HCT116 (cell line): ENCODE measurements around the gene BMPER. TPM values are rescaled to one million over a fixed set of nuclear protein-coding genes. Genes with fewer than 3 reads are reported as not detected.

Experiments used
- ATAC-seq: fragments of 200-7000 bp; cut with Tn5 transposase; 2 replicates; pipeline ENCODE4 v1.9.1; 2020; ENCODE audit warnings: mild to moderate bottlenecking, moderate library complexity
- BruUV-seq: library from RNA; stranded (reverse); fragments of 400-500 nt; replicated peaks from 2 replicates; lab custom pipeline; 2021; lab: Mats Ljungman, UMichigan
- CTCF ChIA-PET: fragments of 300-600 bp; sonication (Branson Sonifier 250); formaldehyde crosslinking; loops from one replicate; lab custom pipeline; 2021; ENCODE audit warnings: antibody characterized with exemption; lab: Charles Lee
- POLR2A ChIA-PET: fragments of 300-600, 350-600 bp; sonication (Branson Sonifier 250); formaldehyde crosslinking; loops from one replicate; lab custom pipeline; 2021; ENCODE audit warnings: antibody characterized with exemption; lab: Charles Lee
- RAD21 ChIA-PET, 2 experiments: fragments of 300-600 bp; sonication (Branson Sonifier 250); formaldehyde crosslinking; loops; one replicate each; lab custom pipeline; 2023; ENCODE audit warnings: low total read pairs in 2 of 2; ENCODE audit not compliant: uncharacterized antibody in 2 of 2, unreplicated experiment in 2 of 2, low non-redundant PET in 1 of 2; lab: Charles Lee
- DNase-seq: peaks from one replicate; pipeline ENCODE4 v3.0.0-alpha.2; 2010; ENCODE audit warnings: low read depth, low spot score
- H2AFZ ChIP-seq: fragments of 200-600 bp; shearing (Covaris generic), sonication (generic); 2 replicates; pipeline ENCODE4 v1.6.1; 2017; ENCODE audit warnings: low read depth, mixed run types, mixed read lengths, antibody characterized with exemption, low read length; ENCODE audit not compliant: poor library complexity, severe bottlenecking
- H3K27ac ChIP-seq: 2 replicates; pipeline ENCODE4 v1.5.1; 2012; ENCODE audit warnings: low read depth, low read length
- H3K27me3 ChIP-seq: fragments of 200-600 bp; sonication (generic); 2 replicates; pipeline ENCODE4 v1.6.1; 2016; ENCODE audit warnings: mixed run types, low read length, mixed read lengths; ENCODE audit not compliant: insufficient read depth
- H3K36me3 ChIP-seq, 2 experiments: fragments of 200-500 bp in 1 of 2; fragments of 200-600 bp in 1 of 2; sonication (Bioruptor generic) in 1 of 2; sonication (generic) in 1 of 2; 2 replicates each; pipeline versions ENCODE4 v1.5.1 to v1.6.1; 2014 to 2016; ENCODE audit warnings: low read length in 2 of 2, inconsistent platforms in 1 of 2, mixed read lengths in 1 of 2, mixed run types in 1 of 2; ENCODE audit not compliant: insufficient read depth in 2 of 2, control insufficient read depth in 1 of 2
- H3K4me1 ChIP-seq, 2 experiments: fragments of 200-600 bp in 1 of 2; sonication (generic) in 1 of 2; 2 replicates each; pipeline versions ENCODE4 v1.5.1 to v1.6.1; 2012 to 2017; ENCODE audit warnings: low read length in 2 of 2, inconsistent platforms in 1 of 2, mild to moderate bottlenecking in 1 of 2, mixed read lengths in 1 of 2, mixed run types in 1 of 2, moderate library complexity in 1 of 2; ENCODE audit not compliant: insufficient read depth in 2 of 2, control insufficient read depth in 1 of 2
- H3K4me2 ChIP-seq: fragments of 200-600 bp; sonication (generic); 2 replicates; pipeline ENCODE4 v1.6.1; 2017; ENCODE audit warnings: mixed run types, low read length, mixed read lengths
- H3K4me3 ChIP-seq, 2 experiments: fragments of 200-600 bp in 1 of 2; sonication (generic) in 1 of 2; replicated peaks in 1 of 2; 2 replicates each; pipeline ENCODE4 v1.5.1; 2011 to 2016; ENCODE audit warnings: low read length in 2 of 2, control low read depth in 1 of 2, low read depth in 1 of 2, mild to moderate bottlenecking in 1 of 2, mixed read lengths in 1 of 2, mixed run types in 1 of 2
- H3K79me2 ChIP-seq: fragments of 200-600 bp; sonication (generic); 2 replicates; pipeline ENCODE4 v1.6.1; 2017; ENCODE audit warnings: mild to moderate bottlenecking, mixed run types, low read length, moderate library complexity, mixed read lengths; ENCODE audit not compliant: insufficient read depth
- H3K9ac ChIP-seq: fragments of 200-600 bp; sonication (generic); 2 replicates; pipeline ENCODE4 v1.6.1; 2016; ENCODE audit warnings: low read length, mixed read lengths
- H3K9me2 ChIP-seq: fragments of 200-600 bp; sonication (generic), shearing (Covaris generic); 2 replicates; pipeline ENCODE4 v1.6.1; 2017; ENCODE audit warnings: mixed run types, mild to moderate bottlenecking, moderate library complexity; ENCODE audit not compliant: insufficient read depth
- H3K9me3 ChIP-seq, 2 experiments: fragments of 200-500 bp in 1 of 2; fragments of 200-600 bp in 1 of 2; sonication (Bioruptor generic) in 1 of 2; sonication (generic) in 1 of 2; 2 replicates each; pipeline ENCODE4 v1.6.1; 2014 to 2017; ENCODE audit warnings: low read length in 2 of 2, mixed read lengths in 2 of 2, inconsistent platforms in 1 of 2, low read depth in 1 of 2, mild to moderate bottlenecking in 1 of 2, mixed run types in 1 of 2, moderate library complexity in 1 of 2; ENCODE audit not compliant: control insufficient read depth in 1 of 2, insufficient read depth in 1 of 2
- H4K20me1 ChIP-seq: fragments of 200-600 bp; sonication (generic), shearing (Covaris generic); 2 replicates; pipeline ENCODE4 v1.6.1; 2017; ENCODE audit warnings: mixed run types, mild to moderate bottlenecking, moderate library complexity; ENCODE audit not compliant: insufficient read depth
- CBX3 ChIP-seq: IDR thresholded peaks from 2 replicates; pipeline ENCODE4 v1.6.1; 2012; ENCODE audit warnings: low read depth
- EGR1 ChIP-seq: IDR thresholded peaks from 2 replicates; pipeline ENCODE4 v1.6.1; 2012; ENCODE audit warnings: low read depth
- ELF1 ChIP-seq: IDR thresholded peaks from 2 replicates; pipeline ENCODE4 v1.6.1; 2012; ENCODE audit warnings: low read depth, borderline replicate concordance
- EZH2phosphoT487 ChIP-seq: fragments of 200-600 bp; IDR thresholded peaks from 2 replicates; pipeline ENCODE4 v1.6.1; 2018; ENCODE audit warnings: antibody characterized with exemption, borderline replicate concordance
- FOSL1 ChIP-seq: IDR thresholded peaks from 2 replicates; pipeline ENCODE4 v1.6.1; 2012; ENCODE audit warnings: low read depth
- JUND ChIP-seq: IDR thresholded peaks from 2 replicates; pipeline ENCODE4 v1.6.1; 2012
- POLR2A ChIP-seq: IDR thresholded peaks from 2 replicates; pipeline ENCODE4 v1.7.0; 2011; ENCODE audit warnings: borderline replicate concordance; ENCODE audit not compliant: insufficient read depth, insufficient read length; ENCODE audit errors: extremely low read depth
- SIN3A ChIP-seq: IDR thresholded peaks from 2 replicates; pipeline ENCODE4 v1.6.1; 2012; ENCODE audit warnings: low read depth
- SRF ChIP-seq: IDR thresholded peaks from 2 replicates; pipeline ENCODE4 v1.6.1; 2012; ENCODE audit warnings: low read depth
- intact Hi-C: fragments of 100-400 bp; cut with micrococcal nuclease; formaldehyde crosslinking; loops from 2 replicates; pipeline ENCODE4 v1.10.0; 2022
- total RNA-seq: library from RNA; stranded (reverse); gene quantifications from one replicate; pipeline ENCODE4 v1.2.1, GENCODE V29; 2021; ENCODE audit not compliant: unreplicated experiment
- TF ChIP-seq, protein P1 (sequence below): IDR thresholded peaks from 2 replicates; pipeline ENCODE4 v1.6.1; 2011; ENCODE audit warnings: mild to moderate bottlenecking, low read length, moderate library complexity; ENCODE audit not compliant: insufficient replicate concordance; ENCODE audit errors: extremely low read depth

BMPER gene
- total RNA-seq, 1 experiment from 2014 or later: not detected

DNA sequence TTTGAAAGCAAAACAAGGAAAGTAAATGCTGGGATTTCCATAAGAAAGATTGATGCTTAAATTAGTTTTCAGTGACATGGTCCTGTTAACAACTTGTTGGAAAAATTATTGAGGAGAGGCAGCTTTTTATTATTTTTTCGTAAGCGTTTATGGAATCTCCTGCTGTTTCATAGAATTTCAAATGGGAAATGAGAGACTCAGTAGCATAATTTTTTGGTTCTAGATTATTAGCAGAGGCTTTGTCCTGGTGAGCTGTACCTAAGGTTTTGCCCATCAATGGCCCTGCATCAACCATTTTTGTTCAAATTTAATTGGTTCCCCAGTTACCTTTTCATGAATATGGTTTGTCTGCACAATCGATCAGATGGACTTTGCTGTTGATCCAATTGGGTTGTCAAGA lies 205.7 kb downstream of the BMPER start:
- H3K9me2 ChIP-seq: no peaks in the 10 kb centered on the region
- H3K4me3 ChIP-seq: no peak overlapping the region
- CTCF ChIA-PET: no interaction called here
- POLR2A ChIA-PET: no interaction called here
- no peak overlapping the region for H3K9ac ChIP-seq
- RAD21 ChIA-PET: no interaction called here
- no TSS peak for BruUV-seq
- H3K79me2 ChIP-seq: no peaks in the 10 kb centered on the region
- H4K20me1 ChIP-seq: no peaks in the 10 kb centered on the region
- H3K27ac ChIP-seq: no peak overlapping the region
- H3K9me3 ChIP-seq: no peaks in the 10 kb centered on the region
- no peaks in the 10 kb centered on the region for H3K27me3 ChIP-seq
- no peaks in the 10 kb centered on the region for H3K36me3 ChIP-seq
- H3K4me2 ChIP-seq: no peak overlapping the region
- intact Hi-C loops: no loop called here
- no peaks in the 10 kb centered on the region for H3K4me1 ChIP-seq
- TF ChIP-seq, protein P1, sequence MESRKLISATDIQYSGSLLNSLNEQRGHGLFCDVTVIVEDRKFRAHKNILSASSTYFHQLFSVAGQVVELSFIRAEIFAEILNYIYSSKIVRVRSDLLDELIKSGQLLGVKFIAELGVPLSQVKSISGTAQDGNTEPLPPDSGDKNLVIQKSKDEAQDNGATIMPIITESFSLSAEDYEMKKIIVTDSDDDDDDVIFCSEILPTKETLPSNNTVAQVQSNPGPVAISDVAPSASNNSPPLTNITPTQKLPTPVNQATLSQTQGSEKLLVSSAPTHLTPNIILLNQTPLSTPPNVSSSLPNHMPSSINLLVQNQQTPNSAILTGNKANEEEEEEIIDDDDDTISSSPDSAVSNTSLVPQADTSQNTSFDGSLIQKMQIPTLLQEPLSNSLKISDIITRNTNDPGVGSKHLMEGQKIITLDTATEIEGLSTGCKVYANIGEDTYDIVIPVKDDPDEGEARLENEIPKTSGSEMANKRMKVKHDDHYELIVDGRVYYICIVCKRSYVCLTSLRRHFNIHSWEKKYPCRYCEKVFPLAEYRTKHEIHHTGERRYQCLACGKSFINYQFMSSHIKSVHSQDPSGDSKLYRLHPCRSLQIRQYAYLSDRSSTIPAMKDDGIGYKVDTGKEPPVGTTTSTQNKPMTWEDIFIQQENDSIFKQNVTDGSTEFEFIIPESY: no peak
- TF ChIP-seq CBX3 (no peak), EZH2phosphoT487 (no peak), ELF1 (no peak), SRF (no peak), SIN3A (no peak), FOSL1 (no peak)
- TF ChIP-seq, all 23 proteins: peak for 0
- no peak overlapping the region for H2AFZ ChIP-seq
- ATAC-seq (no peak), DNase-seq (no peak)

DNA sequence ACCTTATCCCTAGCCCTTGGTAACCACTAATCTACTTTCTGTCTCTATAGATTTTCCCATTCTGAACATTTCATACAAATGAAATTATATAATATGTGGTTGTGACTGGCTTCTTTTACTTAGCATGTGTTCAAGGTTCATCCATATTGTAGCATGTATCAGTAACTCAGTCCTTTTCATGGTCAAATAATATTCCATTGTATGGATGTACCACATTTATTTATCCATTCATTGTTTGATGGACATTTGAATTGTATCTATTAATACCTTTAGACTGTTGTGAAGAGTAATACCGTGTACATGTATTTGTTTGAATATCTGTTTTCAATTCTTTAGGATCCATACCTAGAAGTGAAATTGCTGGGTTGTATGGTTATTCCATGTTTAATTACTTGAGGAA lies 210.2 kb downstream of the BMPER start:
- CTCF ChIA-PET: no interaction called here
- POLR2A ChIA-PET: no interaction called here
- no peaks in the 10 kb centered on the region for H4K20me1 ChIP-seq
- H3K27ac ChIP-seq: no peak overlapping the region
- H3K4me3 ChIP-seq: no peak overlapping the region
- H3K9me2 ChIP-seq: no peaks in the 10 kb centered on the region
- no peaks in the 10 kb centered on the region for H3K36me3 ChIP-seq
- no peaks in the 10 kb centered on the region for H3K9me3 ChIP-seq
- no peak for TF ChIP-seq EGR1
- TF ChIP-seq JUND: no peak
- no peak for TF ChIP-seq CBX3
- no peak for TF ChIP-seq EZH2phosphoT487
- no peak for TF ChIP-seq POLR2A
- H3K4me2 ChIP-seq: no peak overlapping the region
- no peak overlapping the region for H3K9ac ChIP-seq
- H3K4me1 ChIP-seq: no peaks in the 10 kb centered on the region
- intact Hi-C loops: no loop called here
- DNase-seq (no peak), ATAC-seq (no peak)
- H3K79me2 ChIP-seq: no peaks in the 10 kb centered on the region
- H3K27me3 ChIP-seq: no peaks in the 10 kb centered on the region
- RAD21 ChIA-PET: no interaction called here
- BruUV-seq: no TSS peak
- H2AFZ ChIP-seq: no peak overlapping the region
